GM21529 (cell line): ENCODE data around the gene C5orf15.
"Not testable (repeated sequence)": the region's sequence is repeated elsewhere in the genome, so short reads cannot be mapped to it uniquely, and the experiment has no call there.

Source experiments
- ATAC-seq: cut with Tn5 transposase; IDR thresholded peaks from one replicate; pipeline ENCODE4 v1.9.1; 2021; ENCODE audit not compliant: unreplicated experiment

C5orf15 gene

GRCh38 chr5:133963493-133964128 is 4.8 kb downstream of the C5orf15 start:
- no peak for ATAC-seq

- no peak for ATAC-seq
These were observed 5.5 kb downstream of the C5orf15 start for GRCh38 chr5:133962801-133963476.

- no peak for ATAC-seq
These were observed 6.3 kb downstream of the C5orf15 start for GRCh38 chr5:133962131-133962530.

DNA sequence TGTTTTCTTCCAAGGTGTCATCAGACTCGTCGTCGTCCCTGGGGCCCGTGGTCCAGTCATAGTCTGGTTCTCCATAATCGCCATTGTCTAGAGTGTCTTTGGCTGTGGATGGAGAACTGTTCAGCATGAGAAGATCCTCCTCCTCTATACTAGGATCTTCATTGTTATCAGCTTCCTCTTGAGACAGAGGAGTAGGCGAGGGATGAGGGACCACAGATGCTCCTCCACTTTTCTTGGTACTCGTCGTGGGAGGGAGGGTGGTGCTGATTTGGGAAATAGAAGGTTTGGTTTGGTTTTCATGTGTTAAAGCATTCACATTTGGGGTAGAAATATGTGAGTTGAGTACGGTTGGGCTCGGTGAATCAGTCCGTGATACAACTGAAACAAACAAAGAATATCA is 8.8 kb downstream of the C5orf15 start:
- no peak for ATAC-seq

- peak; percentile 86 for ATAC-seq
These were observed 10.8 kb downstream of the C5orf15 start for GRCh38 chr5:133957591-133957990.

- ATAC-seq: peak; percentile 12
These were observed 11.3 kb downstream of the C5orf15 start for GRCh38 chr5:133957080-133957479.

- not testable (repeated sequence) for ATAC-seq
These were observed 12.2 kb downstream of the C5orf15 start for GRCh38 chr5:133956196-133956595.

- no peak for ATAC-seq
These were observed 14.8 kb downstream of the C5orf15 start for GRCh38 chr5:133953568-133954145.

DNA sequence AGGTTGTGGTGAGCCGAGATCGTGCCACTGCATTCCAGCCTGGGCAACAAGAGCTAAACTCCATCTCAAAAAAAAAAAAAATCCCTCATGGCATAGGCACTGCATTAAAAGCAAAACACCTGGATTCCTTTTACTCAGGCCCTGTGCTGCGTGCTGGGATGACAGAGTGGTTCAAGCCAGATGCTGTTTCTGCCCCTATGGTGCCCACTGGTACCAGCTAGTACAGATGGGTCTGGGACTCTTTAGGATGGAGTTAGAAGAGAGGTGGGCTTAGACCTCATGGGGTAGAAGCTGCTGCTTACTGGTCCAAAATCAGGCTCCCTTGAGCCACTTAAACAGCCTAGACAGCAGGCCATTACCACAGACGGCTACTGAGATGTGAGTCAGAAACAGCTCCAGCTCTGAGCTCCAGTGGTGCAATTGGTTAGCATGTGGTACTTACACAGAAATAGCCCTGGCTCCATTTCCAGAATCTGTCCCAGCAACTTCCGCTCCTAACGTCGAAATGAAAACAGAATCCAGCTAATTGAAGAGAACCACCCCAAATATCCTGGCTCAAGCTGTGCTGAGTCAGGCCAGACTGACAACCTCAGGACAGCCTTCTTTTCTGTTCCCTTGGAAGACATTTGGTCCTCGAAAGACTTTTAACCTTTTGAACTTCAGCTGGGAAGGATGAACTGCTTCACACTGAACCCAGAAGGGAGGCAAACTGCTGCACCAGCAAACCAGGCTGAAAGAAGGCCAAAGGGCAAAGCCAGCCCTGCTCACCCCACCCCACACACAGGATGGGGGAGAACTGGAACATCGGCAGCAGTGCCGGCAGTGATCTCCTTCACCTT is 15.5 kb downstream of the C5orf15 start:
- ATAC-seq: no peak

DNA sequence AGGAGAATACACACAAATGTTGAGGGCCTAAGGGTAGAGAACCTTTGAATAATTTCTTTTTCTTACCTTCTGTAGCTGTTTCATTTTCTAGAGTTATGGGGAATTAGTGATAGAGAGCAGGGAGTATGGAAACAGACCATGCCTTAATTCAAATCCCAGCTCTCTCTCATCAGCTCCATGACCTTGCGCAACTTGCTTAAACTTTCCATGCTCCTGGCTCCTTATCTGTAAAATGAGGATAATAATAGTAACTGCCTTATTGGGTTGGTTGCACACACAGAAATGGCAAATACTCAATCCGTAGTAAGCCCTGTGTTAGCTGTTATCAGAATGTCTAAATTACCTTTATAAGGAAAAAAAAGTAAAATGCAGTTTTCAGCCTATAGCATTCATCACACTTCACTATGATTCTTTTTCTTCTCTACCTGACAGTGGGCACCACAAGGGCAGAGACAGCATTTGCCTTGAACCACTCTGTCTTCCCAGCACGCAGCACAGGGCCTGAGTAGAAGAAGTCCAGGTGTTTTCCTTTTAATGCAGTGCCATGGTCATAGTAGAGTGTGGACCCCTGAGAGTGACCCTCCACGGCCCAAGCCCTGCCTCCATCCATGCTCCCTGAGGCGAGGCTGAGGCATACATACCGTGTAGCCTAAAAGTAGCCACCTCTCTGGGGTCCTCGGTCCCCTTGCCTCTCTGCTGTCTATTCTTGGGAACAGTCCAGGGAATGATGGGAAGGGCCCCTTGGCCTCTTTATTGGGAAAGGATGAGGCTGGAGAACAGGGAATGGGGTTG is 17.4 kb downstream of the C5orf15 start:
- ATAC-seq: no peak

- ATAC-seq: no peak
These were observed 19.7 kb downstream of the C5orf15 start for GRCh38 chr5:133948721-133949120.

DNA sequence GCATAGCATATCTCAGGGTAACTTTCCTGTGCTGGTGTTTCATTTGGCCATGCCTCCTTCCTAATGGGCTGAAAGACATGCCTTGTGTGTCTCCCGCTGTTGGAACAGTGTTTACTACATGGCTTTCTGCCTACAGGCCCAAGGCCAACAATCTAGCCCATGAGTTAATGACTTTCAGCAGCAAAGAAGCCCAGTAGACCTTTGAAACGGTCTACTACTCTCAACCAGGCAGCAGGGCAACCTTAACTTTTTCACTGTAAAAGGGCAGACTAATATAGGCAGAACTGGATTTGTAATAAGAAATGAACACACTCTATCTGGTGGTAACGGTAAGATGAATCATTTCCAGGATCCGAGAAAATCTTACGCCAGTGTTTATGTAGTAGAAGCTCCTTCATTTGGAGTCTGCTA is 21.0 kb downstream of the C5orf15 start:
- no peak for ATAC-seq

DNA sequence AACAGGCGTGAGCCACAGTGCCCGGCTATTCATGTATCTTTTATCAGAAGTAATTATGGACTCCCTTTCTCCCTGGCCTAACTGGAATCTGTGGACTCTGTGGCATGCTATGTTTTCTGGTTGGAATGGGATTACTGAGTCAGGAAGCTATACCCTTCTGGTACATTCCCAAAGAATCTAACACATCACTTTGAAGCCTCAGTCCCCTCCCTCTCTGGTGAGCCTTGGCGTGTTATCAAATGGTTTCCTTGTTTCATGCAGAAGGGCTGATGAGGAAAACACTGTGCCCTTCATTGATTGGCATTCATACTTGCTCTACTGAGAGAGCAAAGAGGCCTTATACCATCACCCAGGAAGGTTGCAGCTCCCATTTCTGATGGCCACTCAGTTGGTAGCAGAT is 22.9 kb downstream of the C5orf15 start:
- no peak for ATAC-seq

- ATAC-seq: peak; percentile 64
These were observed 23.9 kb downstream of the C5orf15 start for GRCh38 chr5:133944263-133945185.

GRCh38 chr5:133943475-133943817 is 25.0 kb downstream of the C5orf15 start:
- ATAC-seq: no peak

- ATAC-seq: no peak
These were observed 25.6 kb downstream of the C5orf15 start for GRCh38 chr5:133942614-133943474.

DNA sequence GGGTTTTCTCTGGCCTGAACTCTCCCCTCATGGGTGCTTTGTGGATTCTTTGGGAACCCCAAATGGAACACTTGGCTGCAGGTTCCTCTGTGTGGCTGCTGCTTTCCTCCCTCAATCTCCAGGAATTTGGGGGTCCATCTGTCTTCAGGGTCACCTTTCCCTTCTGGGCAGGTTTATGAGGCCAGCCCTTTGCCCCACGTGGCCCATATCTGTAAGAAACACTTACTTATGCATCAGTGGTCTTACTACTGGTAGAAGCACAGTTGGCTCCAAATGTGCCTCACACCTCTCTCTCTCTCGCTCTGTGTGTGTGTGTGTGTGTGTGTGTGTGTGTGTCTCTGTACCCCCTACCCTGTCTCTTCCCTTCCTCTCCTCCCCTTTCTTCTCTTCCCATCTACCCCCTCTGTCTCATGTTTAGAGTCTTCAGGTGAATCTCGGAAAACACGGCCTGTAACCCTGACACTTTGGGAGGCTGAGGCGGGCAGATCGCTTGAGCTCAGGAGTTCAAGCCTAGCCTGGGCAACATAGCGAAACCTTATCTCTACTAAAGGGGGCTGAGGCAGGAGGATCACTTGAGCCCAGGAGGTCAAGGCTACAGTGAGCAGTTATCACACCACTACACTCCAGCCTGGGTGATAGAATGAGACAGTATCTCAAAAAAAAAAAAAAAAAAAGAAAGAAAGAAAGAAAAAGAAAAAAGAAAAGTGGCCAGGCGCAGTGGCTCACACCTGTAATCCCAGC is 26.8 kb downstream of the C5orf15 start:
- no peak for ATAC-seq

DNA sequence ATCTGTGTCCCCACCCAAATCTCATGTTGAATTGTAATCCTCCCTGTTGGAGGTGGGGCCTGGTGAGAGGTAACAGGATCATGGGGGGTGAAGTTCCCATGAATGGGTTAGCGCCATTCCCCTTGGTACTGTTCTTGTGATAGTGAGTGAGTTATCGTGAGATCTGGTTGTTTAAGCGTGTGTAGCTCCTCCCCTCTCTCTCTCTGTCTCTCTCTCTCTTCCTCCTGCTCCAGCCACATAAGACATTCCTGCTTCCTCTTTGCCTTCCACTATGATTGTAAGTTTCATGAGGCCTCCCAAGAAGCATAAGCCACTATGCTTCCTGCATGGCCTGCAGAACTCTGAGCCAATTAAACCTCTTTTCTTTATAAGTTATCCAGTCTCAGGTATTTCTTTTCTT is 28.8 kb downstream of the C5orf15 start:
- no peak for ATAC-seq
